H9 (cell line): ENCODE results near the gene SLF1. TPM values are rescaled to one million over a fixed set of nuclear protein-coding genes. Genes with fewer than 3 reads are reported as not detected.

ENCODE experiments used
- DNase-seq: peaks from one replicate; pipeline ENCODE4 v3.0.0-alpha.2; 2017
- H2AFZ ChIP-seq: one replicate; pipeline ENCODE4 v1.6.1; 2013; ENCODE audit warnings: mild to moderate bottlenecking, low read length, control low read depth, moderate library complexity
- H2AK5ac ChIP-seq: 2 replicates; pipeline ENCODE4 v1.6.1; 2013; ENCODE audit warnings: low read length, control low read depth, mixed read lengths; ENCODE audit not compliant: insufficient read length
- H2BK120ac ChIP-seq: one replicate; pipeline ENCODE4 v1.6.1; 2013; ENCODE audit warnings: low read depth, mild to moderate bottlenecking, low read length, control low read depth, inconsistent platforms; ENCODE audit not compliant: poor library complexity, severe bottlenecking
- H2BK12ac ChIP-seq: 2 replicates; pipeline ENCODE4 v1.6.1; 2013; ENCODE audit warnings: low read length, control low read depth, mixed read lengths, low read depth; ENCODE audit not compliant: insufficient read length
- H2BK15ac ChIP-seq: 2 replicates; pipeline ENCODE4 v1.6.1; 2013; ENCODE audit warnings: low read depth, low read length, control low read depth
- H2BK20ac ChIP-seq: one replicate; pipeline ENCODE4 v1.6.1; 2013; ENCODE audit warnings: low read depth, mild to moderate bottlenecking, low read length, control low read depth, inconsistent platforms; ENCODE audit not compliant: poor library complexity, severe bottlenecking
- H2BK5ac ChIP-seq: 2 replicates; pipeline ENCODE4 v1.6.1; 2013; ENCODE audit warnings: low read length, control low read depth, mixed read lengths; ENCODE audit not compliant: insufficient read length
- H3K14ac ChIP-seq: 2 replicates; pipeline ENCODE4 v1.6.1; 2013; ENCODE audit warnings: low read length, control low read depth; ENCODE audit not compliant: insufficient read depth
- H3K18ac ChIP-seq: 2 replicates; pipeline ENCODE4 v1.6.1; 2013; ENCODE audit warnings: low read depth, mild to moderate bottlenecking, mixed read lengths, low read length, control low read depth; ENCODE audit not compliant: insufficient read length
- H3K23ac ChIP-seq: 2 replicates; pipeline ENCODE4 v1.6.1; 2013; ENCODE audit warnings: low read length, control low read depth, mixed read lengths, low read depth; ENCODE audit not compliant: insufficient read length
- H3K23me2 ChIP-seq: 2 replicates; pipeline ENCODE4 v1.6.1; 2013; ENCODE audit warnings: low read depth, mild to moderate bottlenecking, mixed read lengths, low read length, control low read depth; ENCODE audit not compliant: insufficient read length, poor library complexity, severe bottlenecking
- H3K27ac ChIP-seq: 2 replicates; pipeline ENCODE4 v1.5.1; 2013; ENCODE audit warnings: low read length, control low read depth, mixed read lengths, low read depth; ENCODE audit not compliant: insufficient read length
- H3K27me3 ChIP-seq: 2 replicates; pipeline ENCODE4 v1.6.1; 2013; ENCODE audit warnings: low read length, control low read depth, inconsistent platforms; ENCODE audit not compliant: insufficient read depth
- H3K4ac ChIP-seq: 2 replicates; pipeline ENCODE4 v1.6.1; 2013; ENCODE audit warnings: low read depth, mild to moderate bottlenecking, control low read depth, inconsistent platforms, low read length, moderate library complexity
- H3K4me1 ChIP-seq: 2 replicates; pipeline ENCODE4 v1.6.1; 2013; ENCODE audit warnings: low read length, control low read depth, inconsistent platforms; ENCODE audit not compliant: insufficient read depth
- H3K4me2 ChIP-seq: 2 replicates; pipeline ENCODE4 v1.6.1; 2013; ENCODE audit warnings: low read length, control low read depth, mixed read lengths; ENCODE audit not compliant: insufficient read length, insufficient read depth
- H3K56ac ChIP-seq: 2 replicates; pipeline ENCODE4 v1.6.1; 2013; ENCODE audit warnings: low read depth, mild to moderate bottlenecking, mixed read lengths, low read length, control low read depth; ENCODE audit not compliant: insufficient read length
- H3K79me1 ChIP-seq: 2 replicates; pipeline ENCODE4 v1.6.1; 2013; ENCODE audit warnings: low read depth, mild to moderate bottlenecking, moderate library complexity, low read length, control low read depth, inconsistent platforms; ENCODE audit not compliant: insufficient read depth, poor library complexity, severe bottlenecking
- H3K79me2 ChIP-seq: 2 replicates; pipeline ENCODE4 v1.6.1; 2013; ENCODE audit warnings: low read length, control low read depth, inconsistent platforms; ENCODE audit not compliant: insufficient read depth
- H3K9ac ChIP-seq: 2 replicates; pipeline ENCODE4 v1.6.1; 2013; ENCODE audit warnings: low read length, control low read depth, mixed read lengths; ENCODE audit not compliant: insufficient read length; ENCODE audit errors: extremely low read depth
- H3K9me3 ChIP-seq: one replicate; pipeline ENCODE4 v1.6.1; 2013; ENCODE audit warnings: low read depth, low read length, inconsistent platforms; ENCODE audit not compliant: control insufficient read depth
- H3T11ph ChIP-seq: one replicate; pipeline ENCODE4 v1.6.1; 2013; ENCODE audit warnings: mild to moderate bottlenecking, low read length, control low read depth, inconsistent platforms
- H4K20me1 ChIP-seq: one replicate; pipeline ENCODE4 v1.6.1; 2013; ENCODE audit not compliant: control insufficient read depth, insufficient read length, insufficient read depth
- H4K5ac ChIP-seq: 2 replicates; pipeline ENCODE4 v1.6.1; 2013; ENCODE audit warnings: low read depth, mild to moderate bottlenecking, mixed read lengths, low read length, control low read depth; ENCODE audit not compliant: insufficient read length
- H4K8ac ChIP-seq: replicated peaks from 2 replicates; pipeline ENCODE4 v1.6.1; 2013; ENCODE audit warnings: low read length, control low read depth, mixed read lengths, low read depth; ENCODE audit not compliant: insufficient read length
- H4K91ac ChIP-seq: 2 replicates; pipeline ENCODE4 v1.6.1; 2013; ENCODE audit warnings: low read depth, mild to moderate bottlenecking, moderate library complexity, mixed read lengths, low read length, control low read depth; ENCODE audit not compliant: insufficient read length
- H3K27ac Mint-ChIP-seq, 3 experiments: 2 replicates in 2 of 3; 3 replicates in 1 of 3; pipeline ENCODE4 v1.8.0; 2020 to 2021; ENCODE audit warnings: mixed read lengths in 3 of 3, mild to moderate bottlenecking in 1 of 3, moderate library complexity in 1 of 3
- H3K27me3 Mint-ChIP-seq: 2 replicates; pipeline ENCODE4 v1.8.0; 2021; ENCODE audit warnings: low read depth, mild to moderate bottlenecking, moderate library complexity, mixed read lengths
- H3K36me3 Mint-ChIP-seq, 3 experiments: 2 replicates in 2 of 3; 3 replicates in 1 of 3; pipeline ENCODE4 v1.8.0; 2020 to 2021; ENCODE audit warnings: low read depth in 3 of 3, mixed read lengths in 3 of 3; ENCODE audit not compliant: insufficient read depth in 1 of 3
- H3K4me1 Mint-ChIP-seq, 2 experiments: 2 replicates each; pipeline ENCODE4 v1.8.0; 2020; ENCODE audit warnings: mixed read lengths in 2 of 2
- H3K4me3 Mint-ChIP-seq, 2 experiments: 2 replicates in 1 of 2; 3 replicates in 1 of 2; pipeline ENCODE4 v1.8.0; 2020 to 2021; ENCODE audit warnings: mild to moderate bottlenecking in 2 of 2, mixed read lengths in 2 of 2, moderate library complexity in 1 of 2
- H3K9me3 Mint-ChIP-seq, 2 experiments: 2 replicates in 1 of 2; 3 replicates in 1 of 2; pipeline ENCODE4 v1.8.0; 2020; ENCODE audit warnings: mild to moderate bottlenecking in 2 of 2, mixed read lengths in 2 of 2, moderate library complexity in 1 of 2
- WGBS: extraction: QIAGEN DNeasy Blood & Tissue Kit; methylation state at CpG from one replicate; pipeline ENCODE4 v1.1.7; 2013; ENCODE audit warnings: missing lambda C conversion rate, low lambda C conversion rate, mixed read lengths; ENCODE audit not compliant: insufficient read length; ENCODE audit errors: extremely low coverage; 5-methylcytosine and 5-hydroxymethylcytosine counted together
- long read RNA-seq: library from polyadenylated mRNA; unstranded; transcript quantifications from one replicate; pipeline ENCODE4 v2.0.0, GENCODE V29; 2020
- total RNA-seq: library from RNA; stranded (reverse); gene quantifications from 2 replicates; pipeline ENCODE4 v1.2.1, GENCODE V29; 2021
- TF ChIP-seq, protein P1 (sequence below): fragments of 200-600 bp; sonication (generic); conservative IDR thresholded peaks from 3 replicates; pipeline ENCODE4 v1.8.0; 2021; ENCODE audit warnings: antibody characterized with exemption, mild to moderate bottlenecking

Gene SLF1
- 12.5 and 15.0 TPM in 2 replicates for total RNA-seq
- long read RNA-seq, full-length matches to known transcripts: 3 of 32 reads
- long read RNA-seq, partial matches to known transcripts: 26 of 32 reads
- long read RNA-seq, other reads (novel, unspliced or antisense): 3 of 32 reads

DNA sequence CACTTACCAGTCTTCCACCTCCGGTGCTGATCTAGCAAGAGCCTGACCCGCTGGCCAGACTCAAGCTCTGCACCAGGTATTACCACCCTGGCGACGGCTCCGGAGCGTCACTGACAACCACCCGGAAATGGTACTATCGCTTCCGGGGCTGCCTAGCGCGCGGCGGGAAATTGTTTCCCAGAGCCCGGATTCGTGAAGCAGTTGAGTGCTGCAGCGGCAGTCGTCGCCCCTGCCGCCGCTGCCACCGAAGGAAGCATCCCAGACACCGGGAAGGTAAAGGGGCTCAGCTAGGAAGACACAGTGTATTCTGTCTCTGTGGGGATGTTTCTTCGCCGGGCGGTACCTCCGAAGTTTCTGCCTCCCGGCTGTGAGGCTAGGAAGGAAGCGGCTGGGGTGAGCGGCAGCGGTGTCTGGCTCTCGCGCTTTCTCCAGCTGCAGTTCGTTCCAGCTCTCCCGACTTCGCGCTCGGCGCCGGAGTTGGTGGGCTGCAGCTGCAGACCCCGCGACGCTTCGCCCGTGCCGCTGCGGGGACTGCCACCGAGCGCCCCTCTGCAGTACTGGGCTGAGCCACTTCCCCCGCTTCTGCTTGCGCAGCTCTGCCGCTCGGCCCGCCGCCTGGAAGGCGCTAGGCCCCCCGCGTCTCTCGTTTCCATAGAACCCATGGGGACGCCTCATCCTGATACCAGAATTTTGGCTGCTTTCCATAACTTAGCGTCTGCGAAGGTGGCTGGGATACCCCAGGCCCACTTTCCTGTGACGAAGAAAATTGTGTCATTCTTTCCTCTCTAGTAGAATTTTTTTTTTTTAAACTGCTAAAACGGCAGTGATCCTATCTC is at the start of gene SLF1, which contains the start of gene KIAA0825:
TSS of gene SLF1 (plus strand) at position 177 of the 836 bp plus-strand sequence. CDS start 10,142 bp downstream, outside the sequence.
TSS of gene KIAA0825 (minus strand) at position 112 of the 836 bp plus-strand sequence. CDS start 81,478 bp downstream, outside the sequence.
- no peaks in the 10 kb centered on the region for H4K20me1 ChIP-seq
- H4K5ac ChIP-seq: no peak within 1 kb of the TSS
- peaks cover 2% of the 10 kb centered on the region; the same call in 1 of the 2 replicates for H3K79me2 ChIP-seq
- no peak within 1 kb of the TSS for H2BK5ac ChIP-seq
- no peak within 1 kb of the TSS for H3K23ac ChIP-seq
- WGBS: no CpG with 5 or more reads among the region's 63 CpGs
- TF ChIP-seq, protein P1, sequence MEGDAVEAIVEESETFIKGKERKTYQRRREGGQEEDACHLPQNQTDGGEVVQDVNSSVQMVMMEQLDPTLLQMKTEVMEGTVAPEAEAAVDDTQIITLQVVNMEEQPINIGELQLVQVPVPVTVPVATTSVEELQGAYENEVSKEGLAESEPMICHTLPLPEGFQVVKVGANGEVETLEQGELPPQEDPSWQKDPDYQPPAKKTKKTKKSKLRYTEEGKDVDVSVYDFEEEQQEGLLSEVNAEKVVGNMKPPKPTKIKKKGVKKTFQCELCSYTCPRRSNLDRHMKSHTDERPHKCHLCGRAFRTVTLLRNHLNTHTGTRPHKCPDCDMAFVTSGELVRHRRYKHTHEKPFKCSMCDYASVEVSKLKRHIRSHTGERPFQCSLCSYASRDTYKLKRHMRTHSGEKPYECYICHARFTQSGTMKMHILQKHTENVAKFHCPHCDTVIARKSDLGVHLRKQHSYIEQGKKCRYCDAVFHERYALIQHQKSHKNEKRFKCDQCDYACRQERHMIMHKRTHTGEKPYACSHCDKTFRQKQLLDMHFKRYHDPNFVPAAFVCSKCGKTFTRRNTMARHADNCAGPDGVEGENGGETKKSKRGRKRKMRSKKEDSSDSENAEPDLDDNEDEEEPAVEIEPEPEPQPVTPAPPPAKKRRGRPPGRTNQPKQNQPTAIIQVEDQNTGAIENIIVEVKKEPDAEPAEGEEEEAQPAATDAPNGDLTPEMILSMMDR: no peak
- peaks cover 36 to 38% of the 10 kb centered on the region in 2 experiments for H3K4me1 Mint-ChIP-seq
- H3K4me2 ChIP-seq: peak within 1 kb of the TSS; percentile 64
- H3K27me3 ChIP-seq: no peaks in the 10 kb centered on the region
- no peak within 1 kb of the TSS for H4K91ac ChIP-seq
- peak within 1 kb of the TSS; percentile 88 for H3K9ac ChIP-seq
- H3K4me1 ChIP-seq: peaks cover 5% of the 10 kb centered on the region; the same call in 1 of the 2 replicates
- no peak within 1 kb of the TSS for H2BK15ac ChIP-seq
- no peaks in the 10 kb centered on the region for H3K9me3 ChIP-seq
- H3T11ph ChIP-seq: no peak within 1 kb of the TSS
- no peak within 1 kb of the TSS for H2BK20ac ChIP-seq
- no peak within 1 kb of the TSS for H3K4ac ChIP-seq
- H2BK120ac ChIP-seq: no peak within 1 kb of the TSS
- DNase-seq: peak; percentile 94
- peak within 1 kb of the TSS; percentile 4 for H3K14ac ChIP-seq
- H3K4me3 Mint-ChIP-seq: peak within 1 kb of the TSS; percentile 85 to 90
- no peak within 1 kb of the TSS for H2AK5ac ChIP-seq
- no peak within 1 kb of the TSS for H4K8ac ChIP-seq
- H3K27ac ChIP-seq: peak within 1 kb of the TSS; percentile 37
- H3K27ac Mint-ChIP-seq: peak within 1 kb of the TSS; percentile 70 to 97 (median 92)
- H3K9me3 Mint-ChIP-seq: no peaks in the 10 kb centered on the region
- peak within 1 kb of the TSS; percentile 33 for H2AFZ ChIP-seq
- H2BK12ac ChIP-seq: no peak within 1 kb of the TSS
- H3K36me3 Mint-ChIP-seq: no peaks in the 10 kb centered on the region
- peaks cover 4% of the 10 kb centered on the region for H3K79me1 ChIP-seq
- H3K23me2 ChIP-seq: peaks cover 11% of the 10 kb centered on the region
- H3K18ac ChIP-seq: no peak within 1 kb of the TSS
- H3K56ac ChIP-seq: no peak within 1 kb of the TSS
- no peaks in the 10 kb centered on the region for H3K27me3 Mint-ChIP-seq
